ENCODE results near the gene UQCC5. TPM values are rescaled to one million over a fixed set of nuclear protein-coding genes. Genes with fewer than 3 reads are reported as not detected.

The UQCC5 gene
- total RNA-seq, 1 experiment from 2014 or later: 38.6 TPM

DNA sequence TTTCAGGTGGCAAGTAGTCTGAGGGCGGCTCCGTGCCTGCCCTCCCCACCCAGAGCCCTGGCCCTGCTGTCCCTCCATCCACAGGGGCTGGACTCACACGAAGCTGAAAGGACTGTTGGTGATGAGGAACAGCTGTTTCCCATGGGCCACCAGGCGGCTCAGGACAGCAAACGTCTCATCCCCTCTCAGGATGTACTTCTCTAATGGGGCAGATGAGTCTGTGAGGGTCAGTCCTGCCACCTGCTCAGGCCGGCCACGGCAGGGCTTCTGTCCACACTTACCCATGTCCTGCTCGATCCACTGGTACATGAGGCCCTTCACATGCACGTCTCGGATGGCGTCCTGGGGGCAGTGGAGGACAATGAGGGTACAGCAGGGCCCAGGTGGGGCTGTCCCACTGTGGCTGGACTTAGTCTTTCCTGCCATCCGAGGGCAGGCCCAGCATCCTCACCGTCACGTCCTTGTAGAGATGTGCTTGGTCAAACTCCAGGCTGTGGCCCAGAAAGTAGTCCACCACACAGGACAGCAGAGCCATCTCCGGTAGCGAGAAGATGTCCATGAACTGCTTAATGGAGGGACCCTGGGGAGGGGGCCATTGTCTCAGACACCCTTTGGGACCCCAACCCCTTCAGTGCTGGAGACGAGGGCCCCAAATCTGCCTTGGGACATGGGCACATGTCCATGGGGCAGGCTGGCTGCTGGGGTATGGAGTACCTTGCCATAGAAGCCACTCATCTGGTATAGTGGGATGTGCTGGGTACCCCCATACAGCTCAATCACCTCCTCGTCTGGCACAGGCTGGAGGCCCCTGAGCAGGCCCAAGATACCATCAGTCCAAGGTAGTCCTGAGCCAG, 8.4 kb upstream of the UQCC5 start:
- Mint-ChIP-seq H3K27ac (ENCODE audit: unreplicated experiment) (no peak overlapping the region), H3K27me3 (ENCODE audit: insufficient read depth, unreplicated experiment) (no peaks in the 10 kb centered on the region), H3K4me3 (ENCODE audit: unreplicated experiment) (no peak overlapping the region), H3K9me3 (ENCODE audit: unreplicated experiment) (no peaks in the 10 kb centered on the region), H3K4me1 (ENCODE audit: low read depth, unreplicated experiment) (no peaks in the 10 kb centered on the region), H3K36me3 (ENCODE audit: insufficient read depth, unreplicated experiment) (peaks cover 51% of the 10 kb centered on the region)
- DNase-seq: peak in 1 of 2 experiments; percentile 29
- H3K4me3 ChIP-seq (ENCODE audit: low read depth, low read length): no peak overlapping the region
- no peaks in the 10 kb centered on the region for H3K27me3 ChIP-seq (replicated peaks; ENCODE audit: control insufficient read depth, insufficient read depth, low read length)
- peaks cover 16% of the 10 kb centered on the region for H3K4me1 ChIP-seq
- TF ChIP-seq, protein P1, sequence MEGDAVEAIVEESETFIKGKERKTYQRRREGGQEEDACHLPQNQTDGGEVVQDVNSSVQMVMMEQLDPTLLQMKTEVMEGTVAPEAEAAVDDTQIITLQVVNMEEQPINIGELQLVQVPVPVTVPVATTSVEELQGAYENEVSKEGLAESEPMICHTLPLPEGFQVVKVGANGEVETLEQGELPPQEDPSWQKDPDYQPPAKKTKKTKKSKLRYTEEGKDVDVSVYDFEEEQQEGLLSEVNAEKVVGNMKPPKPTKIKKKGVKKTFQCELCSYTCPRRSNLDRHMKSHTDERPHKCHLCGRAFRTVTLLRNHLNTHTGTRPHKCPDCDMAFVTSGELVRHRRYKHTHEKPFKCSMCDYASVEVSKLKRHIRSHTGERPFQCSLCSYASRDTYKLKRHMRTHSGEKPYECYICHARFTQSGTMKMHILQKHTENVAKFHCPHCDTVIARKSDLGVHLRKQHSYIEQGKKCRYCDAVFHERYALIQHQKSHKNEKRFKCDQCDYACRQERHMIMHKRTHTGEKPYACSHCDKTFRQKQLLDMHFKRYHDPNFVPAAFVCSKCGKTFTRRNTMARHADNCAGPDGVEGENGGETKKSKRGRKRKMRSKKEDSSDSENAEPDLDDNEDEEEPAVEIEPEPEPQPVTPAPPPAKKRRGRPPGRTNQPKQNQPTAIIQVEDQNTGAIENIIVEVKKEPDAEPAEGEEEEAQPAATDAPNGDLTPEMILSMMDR (IDR thresholded peaks at IDR 0.05; ENCODE audit: insufficient read depth in 1 of 2, low read depth in 1 of 2, low read length in 1 of 2, severe bottlenecking in 1 of 2, unreplicated experiment in 1 of 2): no peak
- H3K9me3 ChIP-seq: no peaks in the 10 kb centered on the region
- ChIA-PET CTCF (no interaction called here), POLR2A (interaction anchor here (1.5 kb wide), 1 partner anchor 8 kb away, joined by 4 read pairs; the partner anchor contains the start of gene UQCC5)
- peaks cover 5% of the 10 kb centered on the region for H3K36me3 ChIP-seq (ENCODE audit: control insufficient read depth, insufficient read depth, low read length)
- BruUV-seq (replicated peaks): TSS peak; percentile 16
- intact Hi-C loops (cut with micrococcal nuclease; ENCODE audit: unreplicated experiment): no loop called here

DNA sequence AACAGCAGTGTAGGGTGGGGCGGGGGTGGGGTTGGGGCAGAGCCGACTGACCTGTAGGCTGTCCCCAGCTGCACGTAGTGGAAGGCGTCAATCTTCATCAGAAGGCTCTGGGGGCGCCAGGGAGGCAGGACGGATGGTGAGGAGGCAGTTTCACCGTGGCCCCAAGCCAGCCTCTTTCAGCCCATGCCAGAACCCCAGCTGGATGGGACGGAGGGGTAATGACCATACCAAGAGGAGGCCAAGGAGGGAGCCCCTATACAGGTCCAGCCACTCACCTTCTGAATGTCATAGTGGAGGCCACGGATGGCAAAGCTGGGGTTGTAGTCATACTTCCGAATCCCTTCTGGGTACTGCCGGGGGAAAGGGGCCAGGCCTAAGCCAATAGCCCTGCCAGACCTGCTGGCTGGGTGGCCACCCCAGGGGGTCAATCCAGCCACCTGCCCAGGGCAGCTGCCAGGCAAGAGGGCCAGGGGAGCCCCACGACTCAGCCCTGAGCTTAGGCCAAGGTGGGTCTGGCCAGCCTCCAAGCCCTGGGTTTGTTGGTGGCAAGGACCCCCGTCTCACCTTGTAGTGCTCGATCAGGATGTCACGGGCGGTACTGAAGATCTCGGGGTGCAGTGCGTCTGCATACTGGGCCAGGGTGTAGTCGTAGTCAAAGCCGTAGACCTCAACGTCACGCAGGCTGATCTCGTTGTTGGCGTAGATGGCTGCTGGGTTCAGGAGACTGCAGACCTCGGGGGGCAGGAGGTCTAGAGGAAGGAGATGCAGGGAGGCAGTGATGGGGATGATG, 7.6 kb upstream of the UQCC5 start:
- no peaks in the 10 kb centered on the region for H3K4me1 Mint-ChIP-seq (ENCODE audit: low read depth, unreplicated experiment)
- intact Hi-C loops (cut with micrococcal nuclease; ENCODE audit: unreplicated experiment): no loop called here
- H3K27me3 Mint-ChIP-seq (ENCODE audit: insufficient read depth, unreplicated experiment): no peaks in the 10 kb centered on the region
- Histone ChIP-seq H3K9me3 (no peaks in the 10 kb centered on the region), H3K27me3 (replicated peaks; ENCODE audit: control insufficient read depth, insufficient read depth, low read length) (no peaks in the 10 kb centered on the region), H3K4me3 (ENCODE audit: low read depth, low read length) (no peak overlapping the region), H3K36me3 (ENCODE audit: control insufficient read depth, insufficient read depth, low read length) (peaks cover 5% of the 10 kb centered on the region), H3K4me1 (peaks cover 16% of the 10 kb centered on the region)
- H3K9me3 Mint-ChIP-seq (ENCODE audit: unreplicated experiment): no peaks in the 10 kb centered on the region
- no peak overlapping the region for H3K27ac Mint-ChIP-seq (ENCODE audit: unreplicated experiment)
- no peak for DNase-seq
- ChIA-PET CTCF (no interaction called here), POLR2A (no interaction called here)
- peaks cover 48% of the 10 kb centered on the region for H3K36me3 Mint-ChIP-seq (ENCODE audit: insufficient read depth, unreplicated experiment)
- TF ChIP-seq, protein P1 (IDR thresholded peaks at IDR 0.05; ENCODE audit: insufficient read depth in 1 of 2, low read depth in 1 of 2, low read length in 1 of 2, severe bottlenecking in 1 of 2, unreplicated experiment in 1 of 2): no peak
- no TSS peak for BruUV-seq (replicated peaks)
- no peak overlapping the region for H3K4me3 Mint-ChIP-seq (ENCODE audit: unreplicated experiment)
